ENCODE data around the gene AHNAK2. TPM values are rescaled to one million over a fixed set of nuclear protein-coding genes. Genes with fewer than 3 reads are reported as not detected.

The AHNAK2 gene
- total RNA-seq, 1 donor from 2014 or later = 13.7 TPM

- H3K27me3 ChIP-seq = peaks cover under 1% of the 10 kb centered on the region
- ATAC-seq (no peak), DNase-seq (no peak)
- no peak overlapping the region for H3K27ac ChIP-seq
- no peaks in the 10 kb centered on the region for H3K36me3 ChIP-seq
- no peak overlapping the region for H3K4me3 ChIP-seq
- peaks cover 14% of the 10 kb centered on the region for H3K4me1 ChIP-seq
- TF ChIP-seq CTCF (IDR thresholded peaks at IDR 0.05) = no peak
- intact Hi-C loops (cut with DNase I) = no loop called here
- no peaks in the 10 kb centered on the region for H3K9me3 ChIP-seq
Measured at GRCh38 chr14:104982548-104983230, 4.5 kb upstream of the AHNAK2 start.

GRCh38 chr14:104981699-104982541, 3.7 kb upstream of the AHNAK2 start:
- no peak overlapping the region for H3K4me3 ChIP-seq
- no peak overlapping the region for H3K27ac ChIP-seq
- ATAC-seq (no peak), DNase-seq (no peak)
- TF ChIP-seq CTCF (IDR thresholded peaks at IDR 0.05) = no peak
- H3K4me1 ChIP-seq = peaks cover 17% of the 10 kb centered on the region
- H3K9me3 ChIP-seq = no peaks in the 10 kb centered on the region
- no peaks in the 10 kb centered on the region for H3K36me3 ChIP-seq
- intact Hi-C loops (cut with DNase I) = no loop called here
- peaks cover 4% of the 10 kb centered on the region for H3K27me3 ChIP-seq

GRCh38 chr14:104980611-104981531, 2.7 kb upstream of the AHNAK2 start:
- Histone ChIP-seq H3K36me3 (no peaks in the 10 kb centered on the region), H3K4me3 (no peak overlapping the region), H3K27ac (no peak overlapping the region), H3K4me1 (peaks cover 20% of the 10 kb centered on the region), H3K9me3 (no peaks in the 10 kb centered on the region), H3K27me3 (peaks cover 4% of the 10 kb centered on the region)
- TF ChIP-seq CTCF (IDR thresholded peaks at IDR 0.05) = no peak
- ATAC-seq (no peak), DNase-seq (no peak)
- intact Hi-C loops (cut with DNase I) = no loop called here

GRCh38 chr14:104979758-104980610, 1.8 kb upstream of the AHNAK2 start:
- Histone ChIP-seq H3K36me3 (no peaks in the 10 kb centered on the region), H3K27ac (no peak overlapping the region), H3K4me3 (no peak overlapping the region), H3K9me3 (no peaks in the 10 kb centered on the region), H3K4me1 (peaks cover 29% of the 10 kb centered on the region), H3K27me3 (peaks cover 4% of the 10 kb centered on the region)
- intact Hi-C loops (cut with DNase I) = no loop called here
- ATAC-seq = peak; percentile 32
- peak; percentile 87 for DNase-seq
- no peak for TF ChIP-seq CTCF (IDR thresholded peaks at IDR 0.05)
